Measurements from ENCODE around the gene HBS1L.

- TF ChIP-seq POLR2A (IDR thresholded peaks at IDR 0.05) (no peak), CTCF (IDR thresholded peaks at IDR 0.05) (no peak)
Measured at GRCh38 chr6:135006386-135006914, 48.2 kb downstream of the HBS1L start.

All from uterus (tissue), 2 donors.